HG02678 (cell line): ENCODE measurements around the gene TRIM4.
"Not testable (repeated sequence)": the region's sequence is repeated elsewhere in the genome, so short reads cannot be mapped to it uniquely, and the experiment has no call there.

Experiments used
- ATAC-seq: cut with Tn5 transposase; IDR thresholded peaks from one replicate; pipeline ENCODE4 v1.9.1; 2021; ENCODE audit warnings: mild to moderate bottlenecking, moderate library complexity; ENCODE audit not compliant: unreplicated experiment

TRIM4 gene

DNA sequence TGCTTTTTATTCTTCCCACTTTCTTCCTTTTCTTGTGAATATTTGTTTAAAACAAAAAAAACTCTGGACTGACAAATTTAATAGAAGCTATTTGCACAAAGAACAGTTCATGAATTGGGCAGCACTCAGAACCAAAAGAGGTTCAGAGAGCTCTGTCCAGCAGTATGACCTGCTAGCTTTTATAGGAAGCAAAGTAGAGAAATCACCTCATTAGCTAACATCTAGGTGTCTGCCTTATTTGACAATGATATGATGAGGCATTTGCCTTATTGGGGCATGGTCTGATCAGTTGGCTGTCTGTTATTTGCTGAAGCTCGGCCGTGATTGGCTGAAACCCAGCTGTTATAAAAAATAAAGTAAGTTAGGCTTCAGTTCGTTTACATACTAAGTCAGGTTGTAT, 819 bp upstream of the TRIM4 start:
- no peak for ATAC-seq

DNA sequence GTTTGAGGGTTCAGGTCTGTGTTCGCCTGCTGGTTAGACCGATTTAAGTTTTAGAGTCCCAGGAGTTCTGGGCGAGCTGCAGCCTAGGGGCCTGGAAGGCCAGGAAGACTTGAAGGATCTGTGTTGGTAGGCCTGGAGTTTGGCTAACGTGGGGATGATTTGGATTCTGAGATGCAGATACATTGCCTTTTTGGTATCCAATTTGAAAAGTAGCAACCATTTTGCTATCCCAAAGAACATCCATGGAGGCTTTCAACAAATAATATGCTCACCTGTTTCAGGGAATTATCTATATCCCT, 433 bp upstream of the TRIM4 start:
- no peak for ATAC-seq

DNA sequence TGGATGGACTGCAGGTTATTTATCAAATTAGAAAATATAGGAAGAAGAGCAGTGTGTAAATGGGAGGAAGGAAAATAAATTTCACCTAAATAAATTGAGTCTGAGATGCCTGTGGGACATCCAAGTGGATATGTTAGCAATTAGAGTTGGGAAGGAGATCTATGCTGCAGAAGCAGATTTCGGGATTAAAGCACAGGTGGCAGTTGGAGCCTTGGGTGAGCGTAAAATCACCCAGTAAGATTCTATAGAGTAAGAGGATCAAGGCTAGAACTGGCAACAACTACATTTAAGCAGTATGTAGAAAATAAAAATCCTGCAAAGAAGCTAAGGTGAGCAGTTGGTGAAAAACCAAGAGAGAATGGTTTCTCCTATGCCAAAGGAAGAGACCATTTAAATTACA, 8.4 kb downstream of the TRIM4 start:
- no peak for ATAC-seq

DNA sequence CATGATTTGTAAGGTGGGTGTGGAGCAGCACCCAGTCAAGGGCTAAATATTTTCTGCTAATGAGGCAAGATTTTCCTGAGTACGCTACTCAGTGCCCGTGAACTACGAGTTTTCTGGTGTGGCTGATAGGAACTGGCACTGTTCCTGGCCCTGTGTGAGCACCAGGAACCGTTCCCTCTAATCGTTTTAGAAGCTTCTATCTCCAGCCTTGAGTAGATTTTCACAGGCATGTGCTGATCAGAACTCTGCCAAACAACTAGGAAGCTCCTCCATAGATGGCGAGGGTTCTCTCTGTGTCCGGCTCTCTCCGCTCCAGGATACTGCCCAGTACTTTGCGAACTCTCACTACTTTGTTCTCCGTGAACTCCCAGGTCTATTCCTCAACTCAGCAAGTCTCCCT, 17.7 kb downstream of the TRIM4 start:
- no peak for ATAC-seq

DNA sequence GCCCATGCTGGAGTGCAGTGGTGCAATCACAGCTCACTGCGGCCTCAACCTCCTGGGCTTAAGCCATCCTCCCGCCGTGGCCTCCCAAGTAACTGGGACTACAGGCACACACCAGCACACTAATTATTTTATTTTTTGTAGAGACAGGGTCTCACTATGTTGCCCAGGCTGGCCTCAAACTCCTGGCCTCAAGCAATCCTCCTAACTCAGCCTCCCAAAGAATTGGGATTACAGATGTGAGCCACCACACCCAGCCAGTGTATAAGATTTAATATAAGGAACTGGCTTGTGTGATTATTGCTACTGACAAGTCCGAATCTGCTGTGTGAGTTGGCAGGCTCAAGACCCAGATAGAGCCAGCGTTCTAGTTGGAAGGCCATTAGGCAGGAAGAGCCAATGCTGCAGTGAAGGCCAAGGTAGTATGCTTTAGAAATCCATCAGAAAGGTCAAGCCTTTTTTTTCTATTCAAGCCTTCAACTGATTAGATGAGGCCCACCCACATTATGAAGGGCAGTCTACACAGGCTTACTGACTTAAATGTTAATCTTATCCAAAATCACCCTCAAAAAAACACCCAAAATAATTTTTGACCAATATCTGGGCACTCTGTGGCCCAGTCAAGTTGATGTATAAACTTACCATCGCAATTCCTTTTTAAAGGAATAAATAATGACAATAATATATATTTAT, 19.4 kb downstream of the TRIM4 start:
- no peak for ATAC-seq

DNA sequence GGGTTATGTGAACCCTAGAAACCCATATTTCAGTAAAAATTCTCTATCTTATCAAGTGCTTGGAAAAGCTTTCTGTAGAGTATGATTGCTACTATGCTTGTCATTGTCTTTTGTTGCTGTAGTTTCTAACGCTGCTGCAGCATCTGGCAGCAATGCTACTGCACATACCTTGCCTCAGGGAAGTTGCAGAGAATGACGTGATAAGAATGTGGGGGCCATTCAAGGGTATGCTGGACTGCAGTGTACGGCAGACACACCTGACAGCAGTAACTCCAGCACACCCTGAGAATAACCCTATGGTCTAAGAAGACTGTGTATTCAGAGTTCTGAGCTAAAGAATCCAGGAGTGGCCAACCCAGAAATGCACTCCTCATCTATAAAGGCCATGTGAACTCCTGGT, 20.5 kb downstream of the TRIM4 start:
- ATAC-seq, result no peak

DNA sequence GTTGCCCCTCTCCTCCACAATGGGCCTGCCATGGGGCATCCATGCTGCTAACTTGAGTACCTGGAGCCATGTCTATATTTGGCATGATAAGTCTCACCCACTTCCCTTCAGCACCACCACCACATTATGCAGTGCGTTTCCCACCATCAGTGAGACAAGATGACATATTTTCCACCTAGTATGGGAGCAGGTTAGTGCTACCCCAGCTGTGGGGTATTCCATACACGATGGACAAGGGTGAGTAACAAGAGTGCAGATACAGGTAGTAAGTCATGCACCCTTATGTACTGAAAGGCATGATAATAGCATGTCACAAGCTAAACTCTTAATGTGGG, 21.3 kb downstream of the TRIM4 start:
- no peak for ATAC-seq

DNA sequence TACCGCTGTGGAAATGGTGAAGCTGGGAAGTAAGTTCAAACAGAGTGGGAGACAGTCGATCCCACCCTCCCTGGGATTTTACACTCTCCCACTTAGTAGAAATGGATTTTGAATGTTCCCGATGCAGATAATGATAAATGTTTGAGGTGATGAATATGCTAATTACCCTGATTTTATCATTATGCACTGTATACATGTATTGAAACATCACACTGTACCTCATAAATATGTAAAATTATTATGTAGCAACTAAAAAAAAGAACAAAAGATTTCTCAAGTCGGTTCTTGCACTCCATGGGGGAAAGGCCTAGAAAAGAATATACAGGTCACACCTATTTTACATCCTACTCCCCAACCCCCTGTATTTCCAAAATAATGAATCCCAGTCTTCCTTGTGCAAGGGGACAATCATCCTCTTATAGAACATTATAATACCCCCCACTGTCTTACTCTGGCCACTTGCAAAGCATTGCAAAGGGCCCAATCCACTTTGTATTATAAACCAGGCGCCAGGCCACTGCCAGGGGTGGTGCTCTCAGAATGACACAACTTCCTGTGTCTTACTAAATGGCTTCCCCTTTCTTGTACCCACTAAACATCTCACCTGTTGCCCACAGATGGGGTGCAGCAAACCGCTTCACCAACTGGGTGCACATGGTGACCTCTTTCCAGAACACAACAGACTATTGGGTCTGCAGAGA, 21.9 kb downstream of the TRIM4 start:
- no peak for ATAC-seq

DNA sequence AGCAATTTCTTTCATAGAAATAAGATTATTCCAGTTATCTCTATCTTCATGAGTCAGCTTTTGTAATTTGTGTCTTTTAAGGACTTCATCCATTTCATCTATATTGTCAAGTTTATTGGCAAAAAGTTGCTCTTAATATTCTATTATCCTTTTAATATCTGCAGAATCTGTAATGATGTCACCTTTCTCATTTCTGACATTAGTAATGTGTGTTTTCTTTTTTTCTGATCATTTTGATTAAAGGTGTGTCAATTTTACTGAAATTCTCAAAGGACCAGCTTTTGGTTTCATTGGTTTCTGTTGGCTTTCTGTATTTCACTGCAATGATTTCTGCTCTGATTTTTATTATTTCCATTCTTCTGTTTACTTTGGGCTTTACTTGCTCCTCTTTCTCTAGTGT, 24.6 kb downstream of the TRIM4 start:
- ATAC-seq, result no peak

DNA sequence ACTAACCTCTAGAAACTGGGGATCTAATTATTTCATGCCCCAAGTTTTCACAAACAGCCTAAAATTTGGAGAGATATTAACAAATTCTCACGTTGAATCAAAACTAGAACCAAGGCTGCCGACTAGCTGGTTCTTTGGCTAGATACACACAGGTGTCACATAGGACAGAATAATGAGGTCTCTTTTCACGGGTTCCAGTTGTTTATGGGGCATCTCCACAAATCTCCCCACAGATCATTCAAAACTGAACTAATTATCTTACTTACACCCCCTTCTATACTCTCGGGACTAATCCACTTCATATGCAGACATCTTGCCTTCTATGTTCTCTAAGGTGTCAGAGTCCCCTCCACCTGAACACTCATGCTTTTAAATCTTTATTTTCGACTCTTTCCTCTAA, 26.1 kb downstream of the TRIM4 start:
- ATAC-seq, result no peak

DNA sequence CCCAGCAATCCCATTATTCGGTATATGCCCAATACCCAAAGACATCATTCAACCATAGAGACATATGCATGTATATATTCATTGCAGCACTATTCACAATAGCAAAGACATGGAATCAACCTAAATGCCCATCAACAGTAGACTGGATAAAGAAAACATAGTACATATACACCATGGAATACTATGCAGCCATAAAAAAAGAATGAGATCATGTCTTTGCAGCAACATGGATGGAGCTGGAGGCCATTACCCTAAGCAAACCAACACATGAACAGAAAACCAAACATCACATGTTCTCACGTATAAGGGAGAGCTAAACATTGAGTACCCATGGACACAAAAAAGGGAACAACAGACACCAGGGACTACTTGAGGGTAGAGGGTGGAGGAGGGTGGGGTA, 29.0 kb downstream of the TRIM4 start:
- ATAC-seq, result not testable (repeated sequence)

DNA sequence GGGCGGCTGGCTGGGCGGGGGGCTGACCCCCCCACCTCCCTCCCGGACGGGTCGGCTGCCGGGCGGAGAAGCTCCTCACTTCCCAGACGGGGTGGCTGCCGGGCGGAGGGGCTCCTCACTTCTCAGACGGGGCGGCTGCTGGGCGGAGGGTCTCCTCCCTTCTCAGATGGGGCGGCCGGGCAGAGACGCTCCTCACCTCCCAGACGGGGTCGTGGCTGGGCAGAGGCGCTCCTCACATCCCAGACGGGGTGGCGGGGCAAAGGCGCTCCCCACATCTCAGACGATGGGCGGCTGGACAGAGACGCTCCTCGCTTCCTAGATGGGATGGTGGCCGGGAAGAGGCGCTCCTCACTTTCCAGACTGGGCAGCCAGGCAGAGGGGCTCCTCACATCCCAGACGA, 31.0 kb downstream of the TRIM4 start:
- ATAC-seq, result not testable (repeated sequence)

DNA sequence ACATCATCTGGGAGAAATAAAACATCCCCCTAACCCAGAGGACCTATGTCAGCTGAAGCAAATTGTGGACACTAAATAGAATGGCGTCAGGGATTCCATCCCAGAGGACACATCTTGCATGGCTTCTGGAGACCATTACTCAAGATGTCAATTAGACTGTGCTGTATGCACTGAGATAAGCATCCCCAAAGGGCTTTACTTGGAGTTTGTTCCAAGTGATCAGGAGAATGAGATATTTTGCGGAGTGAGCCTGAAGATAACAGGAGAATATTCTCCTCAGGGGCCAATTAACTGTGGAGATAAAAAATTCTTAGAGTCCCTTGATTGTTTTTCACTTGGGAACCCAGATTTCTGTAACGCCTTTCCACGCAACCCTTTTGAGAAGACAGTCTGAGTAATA, 38.0 kb downstream of the TRIM4 start:
- ATAC-seq, result no peak

DNA sequence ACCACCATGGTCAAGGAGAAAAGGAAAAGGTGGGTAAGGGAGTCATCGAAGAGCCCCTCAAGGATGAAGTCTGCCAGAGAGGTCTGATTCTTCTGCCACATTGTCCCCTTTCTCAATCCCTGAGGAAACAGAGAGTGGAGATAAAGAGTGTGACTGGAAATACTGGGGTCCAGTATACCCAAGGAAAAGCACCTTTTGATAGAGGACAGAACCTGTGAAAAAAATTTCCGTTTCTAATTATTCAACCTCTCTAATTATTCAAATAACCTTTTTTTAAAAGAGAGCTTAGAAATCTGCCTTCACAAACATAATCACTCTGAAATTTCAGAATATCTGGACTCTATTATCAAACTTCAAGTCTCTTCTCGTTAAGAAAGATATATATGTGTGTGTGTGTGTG, 42.4 kb downstream of the TRIM4 start, which contains the start of gene OR2AE1:
OR2AE1 (minus strand) TSS at position 101 of the 400 bp plus-strand sequence; CDS start at position 101, 0 bp downstream.
- no peak for ATAC-seq

DNA sequence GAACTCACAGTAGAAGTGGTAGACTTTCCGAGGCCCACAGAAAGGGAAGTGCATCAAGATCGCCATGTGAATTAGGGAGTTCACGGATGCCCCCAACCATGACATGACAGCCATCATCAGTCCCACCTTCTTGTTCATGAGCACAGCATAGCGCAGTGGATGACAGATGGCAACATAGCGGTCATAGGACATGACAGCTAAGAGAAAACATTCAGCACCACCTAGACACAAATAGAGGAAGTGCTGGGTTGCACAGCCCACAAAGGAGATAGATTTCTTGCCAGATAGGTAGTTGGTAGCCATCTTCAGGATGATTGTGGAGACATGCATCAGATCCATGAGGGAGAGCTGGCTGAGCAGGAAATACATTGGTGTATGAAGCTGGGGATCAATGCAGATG, 42.8 kb downstream of the TRIM4 start:
- ATAC-seq, result no peak

DNA sequence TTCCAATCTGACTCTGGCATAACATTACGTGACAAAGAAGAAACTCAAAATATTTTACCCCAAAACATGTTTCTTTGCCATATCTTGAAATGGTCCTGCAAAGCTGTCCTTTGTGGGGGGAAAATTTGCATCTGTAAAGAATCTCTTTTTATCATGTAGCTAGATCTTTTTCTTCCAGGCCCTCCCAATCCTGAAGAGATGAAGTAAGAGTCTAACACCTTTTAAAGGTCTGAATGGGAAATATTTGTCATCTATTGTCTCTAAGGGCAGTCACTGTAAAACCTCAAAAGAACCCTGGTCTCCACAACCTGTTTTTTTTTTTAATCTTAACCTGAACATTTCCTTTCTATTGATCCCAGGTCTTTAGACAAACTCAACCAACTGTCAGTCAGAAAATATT, 51.1 kb downstream of the TRIM4 start:
- ATAC-seq, result no peak

DNA sequence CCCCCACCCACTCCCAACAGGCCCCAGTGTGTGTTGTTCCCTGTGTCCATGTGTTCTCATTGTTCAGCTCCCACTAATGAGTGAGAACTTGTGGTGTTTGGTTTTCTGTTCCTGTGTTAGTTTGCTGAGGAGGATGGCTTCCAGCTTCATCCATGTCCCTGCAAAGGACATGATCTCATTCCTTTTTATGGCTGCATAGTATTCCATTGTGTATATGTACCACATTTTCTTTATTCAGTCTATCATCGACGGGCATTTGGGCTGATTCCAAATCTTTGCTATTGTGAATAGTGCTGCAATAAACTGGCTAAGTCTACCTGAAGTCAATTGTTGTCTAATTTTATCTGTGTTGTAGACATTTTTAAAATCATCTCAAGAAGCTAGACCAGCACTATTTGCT, 51.9 kb downstream of the TRIM4 start:
- ATAC-seq, result not testable (repeated sequence)

DNA sequence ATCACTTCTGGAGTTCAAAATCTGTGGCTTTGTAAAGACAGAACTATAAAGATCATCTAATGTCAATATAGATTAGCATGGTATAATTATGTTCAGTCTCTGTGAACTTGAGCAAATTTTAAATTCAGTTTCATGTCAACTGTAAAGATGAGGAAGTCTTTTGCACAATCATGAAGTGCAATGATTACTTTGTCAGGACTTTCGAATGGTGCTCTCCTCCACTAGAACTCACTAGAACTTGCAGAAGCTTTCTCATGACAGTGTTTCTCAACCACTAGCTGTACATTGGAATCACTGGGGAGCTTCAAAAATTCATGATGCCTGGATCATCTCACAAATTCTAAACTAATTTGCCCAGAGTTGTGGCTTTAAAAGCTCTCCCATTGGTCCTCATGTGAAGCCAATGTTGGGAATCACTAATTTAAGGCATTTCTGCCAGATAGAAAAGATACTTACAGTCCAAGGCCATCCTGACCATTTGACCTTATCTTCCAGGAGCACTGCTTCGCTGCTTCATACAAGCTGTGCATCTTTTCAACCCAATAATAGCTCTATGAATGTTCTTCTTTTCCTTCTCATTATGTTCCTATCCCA, 55.4 kb downstream of the TRIM4 start:
- no peak for ATAC-seq

DNA sequence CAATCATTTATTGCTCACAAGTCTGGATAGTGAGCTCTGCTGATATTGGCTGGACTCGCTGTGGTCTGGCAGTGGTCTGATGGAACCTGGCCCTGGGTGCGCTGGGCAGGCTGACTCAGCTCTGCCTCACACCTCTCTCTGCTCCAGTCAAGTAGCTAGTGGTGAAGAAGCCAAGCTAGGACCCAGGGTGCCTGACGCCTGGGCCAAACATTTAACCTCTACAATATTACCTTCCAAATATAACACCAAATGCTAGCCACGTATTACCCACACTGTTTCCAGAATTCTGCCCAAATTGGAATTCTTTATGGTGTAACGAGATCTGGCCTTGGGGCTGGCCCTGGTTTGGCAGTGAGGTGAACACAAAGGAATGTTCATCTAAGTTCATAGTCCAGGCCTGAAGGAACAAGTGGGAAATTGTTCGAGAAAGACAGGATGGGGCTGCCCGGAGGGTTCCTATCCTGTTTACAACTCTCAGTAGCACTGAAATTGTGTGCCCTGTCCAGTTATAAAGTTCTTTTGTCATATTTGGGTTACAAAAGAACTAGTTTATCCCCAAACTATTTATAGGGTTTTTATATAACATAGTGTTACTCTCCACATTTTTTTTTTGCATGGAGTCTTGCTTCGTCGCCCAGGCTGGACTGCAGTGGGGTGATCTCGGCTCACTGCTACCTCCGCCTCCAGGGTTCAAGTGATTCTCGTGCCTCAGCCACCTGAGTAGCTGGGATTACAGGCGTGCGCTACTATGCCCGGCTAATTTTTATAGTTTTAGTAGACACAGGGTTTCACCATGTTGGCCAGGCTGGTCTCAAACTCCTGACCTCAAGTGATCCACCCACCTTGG, 58.8 kb downstream of the TRIM4 start:
- no peak for ATAC-seq

DNA sequence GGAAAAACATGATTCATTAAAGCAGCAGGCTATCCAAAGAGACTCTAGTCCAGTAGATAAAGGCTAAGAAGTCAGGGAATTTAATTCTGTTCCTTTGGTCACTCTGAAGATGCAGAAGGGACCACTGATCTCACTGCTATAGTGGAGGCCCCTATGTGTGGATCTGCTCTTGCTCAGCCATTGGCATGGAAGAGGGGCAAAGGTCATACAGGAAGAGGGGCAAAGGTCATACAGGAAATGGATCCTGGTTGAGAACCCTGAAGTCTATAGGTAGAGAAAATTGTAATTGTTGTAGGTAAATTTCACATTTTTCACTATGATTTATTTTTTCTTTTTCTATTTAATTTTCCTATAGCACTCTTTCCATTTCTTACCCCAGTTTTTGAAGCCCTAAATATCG, 64.1 kb downstream of the TRIM4 start:
- no peak for ATAC-seq

DNA sequence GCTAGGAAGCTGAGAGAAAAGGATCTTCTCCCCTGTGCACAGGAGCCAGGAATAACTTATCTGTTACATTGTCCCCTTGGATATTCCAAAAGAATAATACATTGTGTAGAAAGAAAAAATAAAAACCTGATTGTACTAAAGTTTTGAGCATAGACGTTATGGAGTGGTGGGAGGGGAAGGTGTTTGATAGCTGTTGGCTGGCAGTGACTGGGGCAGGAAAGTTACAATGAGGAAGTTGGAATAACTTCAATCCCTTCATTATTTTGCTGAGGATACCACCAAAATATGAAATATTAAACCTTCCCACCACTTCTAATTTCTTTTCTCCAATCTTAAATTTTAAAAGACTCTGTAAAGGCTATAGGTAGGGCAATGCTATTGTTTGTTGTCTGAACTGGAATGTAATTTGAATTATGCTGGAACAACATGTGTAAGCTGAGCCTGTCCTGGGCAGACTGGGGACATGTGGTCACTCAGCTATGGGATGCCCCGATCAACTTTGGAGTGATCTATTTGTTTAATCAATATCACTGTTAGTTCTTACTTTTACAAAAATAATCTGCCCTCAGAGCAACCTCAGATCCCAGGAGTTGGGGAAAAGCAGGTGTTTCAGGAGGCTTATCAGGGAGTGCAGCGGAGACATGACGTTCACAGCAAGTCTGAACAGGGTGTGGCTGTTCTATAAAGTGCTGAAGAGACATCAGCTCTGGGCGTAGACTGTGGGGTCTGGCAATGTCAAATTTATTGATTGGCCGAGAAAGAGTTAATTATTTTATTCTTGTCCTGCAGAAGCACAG, 70.7 kb downstream of the TRIM4 start:
- ATAC-seq, result no peak
